H1 (cell line): ENCODE results near the gene ASIP. TPM values are rescaled to one million over a fixed set of nuclear protein-coding genes. Genes with fewer than 3 reads are reported as not detected.
A peak's percentile ranks its signal among the peaks of the same experiment; 100 is the strongest.

Experiments
- ASH2L ChIP-seq: fragments of 200-600, 300-600 bp; sonication (generic); IDR thresholded peaks from one replicate; pipeline ENCODE4 v1.7.1; 2017; ENCODE audit warnings: low read length
- BACH1 ChIP-seq: IDR thresholded peaks from 2 replicates; pipeline ENCODE4 v1.6.1; 2012; ENCODE audit warnings: low read length, improper control_type of control experiment
- BCL11A ChIP-seq, 2 experiments: IDR thresholded peaks; one replicate each; pipeline ENCODE4 v1.6.1; 2011; ENCODE audit warnings: low read depth in 2 of 2, low read length in 2 of 2, mild to moderate bottlenecking in 2 of 2
- CHD2 ChIP-seq: IDR thresholded peaks from 2 replicates; pipeline ENCODE4 v1.6.1; 2012; ENCODE audit warnings: low read length, improper control_type of control experiment
- CREB1 ChIP-seq: IDR thresholded peaks from 2 replicates; pipeline ENCODE4 v1.6.1; 2012; ENCODE audit warnings: inconsistent platforms
- EGR1 ChIP-seq: IDR thresholded peaks from 2 replicates; pipeline ENCODE4 v1.6.1; 2011; ENCODE audit warnings: low read depth, low read length, borderline replicate concordance
- EP300 ChIP-seq, 2 experiments: IDR thresholded peaks; 1 replicate in 1 of 2; 2 replicates in 1 of 2; pipeline ENCODE4 v1.6.1; 2011 to 2012; ENCODE audit warnings: low read depth in 2 of 2, low read length in 2 of 2, mild to moderate bottlenecking in 2 of 2, borderline replicate concordance in 1 of 2, inconsistent platforms in 1 of 2, moderate library complexity in 1 of 2
- GABPA ChIP-seq: IDR thresholded peaks from 2 replicates; pipeline ENCODE4 v1.6.1; 2011; ENCODE audit warnings: mild to moderate bottlenecking, low read length, moderate library complexity, borderline replicate concordance; ENCODE audit not compliant: insufficient read depth
- MAX ChIP-seq: IDR thresholded peaks from 2 replicates; pipeline ENCODE4 v1.6.1; 2012; ENCODE audit warnings: inconsistent platforms
- NRF1 ChIP-seq: IDR thresholded peaks from 2 replicates; pipeline ENCODE4 v1.6.1; 2011; ENCODE audit warnings: mild to moderate bottlenecking, low read depth, low read length, improper control_type of control experiment
- POLR2A ChIP-seq, 2 experiments: IDR thresholded peaks; 1 replicate in 1 of 2; 2 replicates in 1 of 2; pipeline ENCODE4 v1.6.1; 2011; ENCODE audit warnings: low read depth in 2 of 2, low read length in 2 of 2, mild to moderate bottlenecking in 2 of 2; ENCODE audit errors: control extremely low read depth in 1 of 2
- POU5F1 ChIP-seq: IDR thresholded peaks from 2 replicates; pipeline ENCODE4 v1.6.1; 2011; ENCODE audit warnings: low read depth, mild to moderate bottlenecking, low read length, moderate library complexity
- RAD21 ChIP-seq, 2 experiments: IDR thresholded peaks in 1 of 2; conservative IDR thresholded peaks in 1 of 2; 2 replicates each; pipeline ENCODE4 v1.6.1; 2011; ENCODE audit warnings: low read depth in 2 of 2, low read length in 2 of 2, improper control_type of control experiment in 1 of 2, inconsistent platforms in 1 of 2, mild to moderate bottlenecking in 1 of 2, moderate library complexity in 1 of 2
- RBBP5 ChIP-seq: IDR thresholded peaks from 2 replicates; pipeline ENCODE4 v1.7.1; 2012; ENCODE audit warnings: low read depth, mild to moderate bottlenecking, inconsistent platforms, low read length, moderate library complexity, borderline replicate concordance
- SP1 ChIP-seq: IDR thresholded peaks from 2 replicates; pipeline ENCODE4 v1.6.1; 2011; ENCODE audit warnings: low read depth, low read length
- SUZ12 ChIP-seq: fragments of 200-600 bp; sonication (generic); IDR thresholded peaks from 2 replicates; pipeline ENCODE4 v1.6.1; 2012; ENCODE audit warnings: mild to moderate bottlenecking, inconsistent platforms, low read length, moderate library complexity, mixed read lengths
- TAF1 ChIP-seq: IDR thresholded peaks from 2 replicates; pipeline ENCODE4 v1.6.1; 2011; ENCODE audit warnings: mild to moderate bottlenecking, low read depth, low read length
- TBP ChIP-seq: IDR thresholded peaks from 2 replicates; pipeline ENCODE4 v1.6.1; 2011; ENCODE audit warnings: low read depth, low read length, improper control_type of control experiment
- YY1 ChIP-seq: IDR thresholded peaks from 2 replicates; pipeline ENCODE4 v1.6.1; 2011; ENCODE audit warnings: low read depth, mild to moderate bottlenecking, low read length
- polyA plus RNA-seq, 7 experiments: library from polyadenylated mRNA; depleted of rRNA in 3 of 7; stranded (reverse) in 5 of 7; unstranded in 2 of 7; fragments of >200 nt in 5 of 7; fragments of 200-250 nt in 2 of 7; gene quantifications; 1 replicate in 5 of 7; 2 replicates in 1 of 7; 4 replicates in 1 of 7; pipeline versions ENCODE4 v1.2.1 to v1.2.3, GENCODE V29; 2011 to 2013; ENCODE audit warnings: missing spikeins in 2 of 7, mixed read lengths in 2 of 7
- total RNA-seq: library from RNA; stranded (reverse); fragmentation: NEBNext Ultra II Directional; extraction: Animal tissue kit (Norgen Biotek cat#: 25700); gene quantifications from 2 replicates; pipeline ENCODE4 v1.2.1, GENCODE V29; 2021
- TF ChIP-seq, protein P1 (sequence below), 3 experiments: IDR thresholded peaks; 1 replicate in 2 of 3; 2 replicates in 1 of 3; pipeline versions ENCODE4 v1.5.1 to v1.6.1; 2011; ENCODE audit warnings: low read length in 3 of 3, mild to moderate bottlenecking in 3 of 3, inconsistent platforms in 2 of 3, low read depth in 1 of 3, moderate library complexity in 1 of 3; ENCODE audit not compliant: insufficient read depth in 1 of 3; ENCODE audit errors: control extremely low read depth in 1 of 3

ASIP gene
- total and polyA plus RNA-seq, 2 of the 8 experiments (the other 6 are each of a cell fraction or from before 2014, with no cell fraction given): not detected

GRCh38 chr20:34215711-34216381, 25.4 kb upstream of the ASIP start (continued):
- TF ChIP-seq POLR2A (IDR thresholded peaks at IDR 0.05; ENCODE audit: control extremely low read depth in 1 of 2, low read depth in 2 of 2, low read length in 2 of 2) (peak in 1 of 2 experiments; percentile 44; a peak in 1 of 3 replicates), RAD21 (IDR thresholded peaks at IDR 0.05 in 1 of 2, conservative IDR thresholded peaks at IDR 0.05 in 1 of 2; ENCODE audit: low read depth in 2 of 2, low read length in 2 of 2) (peak in 1 of 2 experiments; percentile 21; a peak in 1 of 4 replicates), CHD2 (peak; percentile 51; the same call in 1 of the 2 replicates), GABPA (0 out of 2 replicates have a peak, but pooled peaks have one; percentile 66), YY1 (peak; percentile 58), SUZ12 (no peak; the same call in 1 of the 2 replicates), TBP (peak; percentile 92), POU5F1 (no peak), EGR1 (no peak), BCL11A (IDR thresholded peaks at IDR 0.05; ENCODE audit: low read depth in 2 of 2, low read length in 2 of 2) (no peak), ASH2L (peak; percentile 77), EP300 (IDR thresholded peaks at IDR 0.05; ENCODE audit: borderline replicate concordance in 1 of 2, low read depth in 2 of 2, low read length in 2 of 2) (0 out of 3 replicates have a peak, but pooled peaks of 1 of the 2 experiments have one; percentile 41), RBBP5 (peak; percentile 67; the same call in 1 of the 2 replicates), SP1 (no peak), MAX (peak; percentile 59; the same call in 1 of the 2 replicates), NRF1 (no peak), TAF1 (peak; percentile 80), BACH1 (peak; percentile 89), CREB1 (peak; percentile 77)
- TF ChIP-seq, protein P1, sequence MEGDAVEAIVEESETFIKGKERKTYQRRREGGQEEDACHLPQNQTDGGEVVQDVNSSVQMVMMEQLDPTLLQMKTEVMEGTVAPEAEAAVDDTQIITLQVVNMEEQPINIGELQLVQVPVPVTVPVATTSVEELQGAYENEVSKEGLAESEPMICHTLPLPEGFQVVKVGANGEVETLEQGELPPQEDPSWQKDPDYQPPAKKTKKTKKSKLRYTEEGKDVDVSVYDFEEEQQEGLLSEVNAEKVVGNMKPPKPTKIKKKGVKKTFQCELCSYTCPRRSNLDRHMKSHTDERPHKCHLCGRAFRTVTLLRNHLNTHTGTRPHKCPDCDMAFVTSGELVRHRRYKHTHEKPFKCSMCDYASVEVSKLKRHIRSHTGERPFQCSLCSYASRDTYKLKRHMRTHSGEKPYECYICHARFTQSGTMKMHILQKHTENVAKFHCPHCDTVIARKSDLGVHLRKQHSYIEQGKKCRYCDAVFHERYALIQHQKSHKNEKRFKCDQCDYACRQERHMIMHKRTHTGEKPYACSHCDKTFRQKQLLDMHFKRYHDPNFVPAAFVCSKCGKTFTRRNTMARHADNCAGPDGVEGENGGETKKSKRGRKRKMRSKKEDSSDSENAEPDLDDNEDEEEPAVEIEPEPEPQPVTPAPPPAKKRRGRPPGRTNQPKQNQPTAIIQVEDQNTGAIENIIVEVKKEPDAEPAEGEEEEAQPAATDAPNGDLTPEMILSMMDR (IDR thresholded peaks at IDR 0.05; ENCODE audit: control extremely low read depth in 1 of 3, insufficient read depth in 1 of 3, low read depth in 1 of 3, low read length in 3 of 3): peak in 1 of 3 experiments; percentile 6; a peak in 2 of 4 replicates
